Activated CD4-positive, alpha-beta T cell treated with anti-CD3 and anti-CD28 coated beads, Interleukin-2, amount 50 U/mL, for 16 hours (primary cell): ENCODE measurements around the gene ABCA3.
A peak's percentile ranks its signal among the peaks of the same experiment; 100 is the strongest.

Experiments used
- DNase-seq: peaks from one replicate; pipeline ENCODE4 v3.0.0-alpha.2; 2020

ABCA3 gene

DNA sequence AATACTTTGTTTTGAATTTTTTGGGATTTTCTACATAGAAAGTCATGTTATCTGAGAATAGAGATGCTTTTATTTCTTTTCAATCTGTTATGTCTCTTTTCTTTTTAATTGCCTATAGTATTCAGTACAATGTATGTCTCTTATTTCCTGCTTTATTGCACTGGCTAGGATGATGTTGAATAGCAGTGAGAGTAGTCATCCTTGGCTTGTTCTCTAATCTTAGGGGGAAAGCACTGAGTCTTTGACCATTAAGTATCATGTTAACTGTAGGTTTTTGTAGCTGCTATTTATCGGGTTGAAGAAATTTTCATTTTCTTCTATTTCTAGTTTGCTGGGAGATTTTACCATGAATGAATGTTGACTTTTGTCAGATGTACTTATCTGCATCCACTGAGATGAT, 10.0 kb upstream of the ABCA3 start:
- no peak for DNase-seq

GRCh38 chr16:2343211-2343610, 2.7 kb upstream of the ABCA3 start:
- DNase-seq: peak; percentile 41

DNA sequence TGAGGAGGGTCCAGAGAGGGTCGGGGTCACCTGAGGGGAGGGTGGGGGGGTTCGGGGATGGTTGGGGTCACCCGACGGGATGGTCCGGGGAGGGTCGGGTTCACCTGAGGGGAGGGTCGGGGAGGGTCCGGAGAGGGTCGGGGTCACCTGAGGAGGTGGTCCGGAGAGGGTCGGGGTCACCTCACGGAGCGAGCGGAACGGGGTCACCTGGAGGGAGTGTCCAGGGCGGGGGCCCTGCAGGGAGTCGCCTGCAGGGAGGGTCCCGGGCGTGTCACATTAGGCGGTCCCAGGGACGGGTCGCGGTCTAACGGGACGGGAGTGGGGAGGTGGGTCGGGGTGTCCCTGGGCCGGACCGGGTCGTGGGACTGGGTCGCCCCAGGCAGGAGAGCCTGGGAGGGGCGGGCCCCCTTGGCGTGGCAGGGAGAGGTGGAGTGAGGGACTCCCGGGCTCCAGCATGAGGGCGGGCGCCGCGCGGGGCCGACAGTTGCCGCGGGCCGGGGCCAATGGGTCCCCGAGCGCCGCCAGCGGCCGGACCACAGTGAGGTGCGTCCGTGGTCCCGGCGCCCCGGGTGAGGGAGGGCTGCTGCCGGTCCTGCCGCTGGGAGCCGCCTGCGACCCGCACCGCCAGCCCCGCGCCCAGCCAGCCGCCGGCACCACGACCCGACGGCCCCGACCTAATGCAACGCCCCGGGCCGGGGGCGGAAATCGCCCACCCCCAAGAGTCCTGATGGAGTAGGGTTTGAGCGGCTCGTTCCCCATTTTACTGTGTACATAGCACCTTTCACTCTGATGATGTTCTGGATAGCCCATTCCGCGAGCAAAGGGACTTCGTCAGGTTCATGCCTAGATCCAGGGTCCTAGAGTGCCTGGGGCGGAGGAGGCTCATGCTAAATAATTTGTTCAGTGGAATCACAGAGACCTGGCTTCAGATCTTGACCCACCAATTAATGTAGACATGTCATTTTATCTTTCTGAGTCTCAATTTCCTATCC, 1.2 kb upstream of the ABCA3 start:
- no peak for DNase-seq

GRCh38 chr16:2339521-2340484, 725 bp downstream of the ABCA3 start:
- peak; percentile 32 for DNase-seq

DNA sequence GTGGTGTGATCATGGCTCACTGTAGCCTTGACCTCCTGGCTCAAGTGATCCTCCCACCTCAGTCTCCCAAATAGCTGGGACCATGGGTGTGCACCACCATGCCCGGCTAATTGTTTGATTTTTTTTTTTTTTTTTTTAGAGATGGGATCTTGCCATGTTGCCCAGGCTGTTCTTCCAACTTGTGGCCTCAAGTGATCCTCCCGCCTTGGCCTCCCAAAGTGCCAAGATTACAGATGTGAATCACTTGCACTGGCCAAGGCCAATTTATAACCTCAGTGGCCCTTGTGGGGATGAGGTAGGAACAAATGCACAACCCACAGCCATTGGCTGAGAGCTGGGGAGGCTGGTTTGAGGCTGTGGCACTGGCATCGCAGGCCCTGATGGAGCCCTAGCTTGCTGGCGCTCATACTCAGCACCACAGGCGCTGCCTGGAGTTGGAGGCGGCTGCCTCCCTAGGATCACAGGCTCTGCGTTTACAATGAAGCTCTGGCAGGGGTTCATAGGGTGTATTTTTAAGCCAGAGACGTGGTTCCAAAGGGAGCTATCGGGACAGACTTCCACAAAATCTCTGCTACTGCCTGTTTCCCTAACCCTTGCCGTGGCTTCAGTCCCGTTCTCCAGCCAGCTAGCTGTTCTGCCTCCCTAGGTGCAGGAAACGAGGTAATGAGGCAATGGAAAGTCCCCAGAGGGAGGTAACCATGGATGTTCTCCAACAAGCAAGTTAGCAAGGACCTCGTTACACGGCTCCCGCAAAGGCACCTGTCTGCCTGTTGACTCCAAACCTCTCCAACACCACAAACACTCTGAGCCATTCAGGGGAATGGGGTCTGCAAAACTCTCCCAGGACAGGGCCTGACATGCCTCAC, 2.9 kb downstream of the ABCA3 start:
- no peak for DNase-seq

GRCh38 chr16:2335286-2335895, 5.1 kb downstream of the ABCA3 start:
- no peak for DNase-seq

GRCh38 chr16:2333772-2334379, 6.7 kb downstream of the ABCA3 start:
- DNase-seq: no peak

GRCh38 chr16:2333231-2333630, 7.3 kb downstream of the ABCA3 start:
- no peak for DNase-seq

- no peak for DNase-seq
These were observed 8.6 kb downstream of the ABCA3 start for GRCh38 chr16:2331931-2332267.

DNA sequence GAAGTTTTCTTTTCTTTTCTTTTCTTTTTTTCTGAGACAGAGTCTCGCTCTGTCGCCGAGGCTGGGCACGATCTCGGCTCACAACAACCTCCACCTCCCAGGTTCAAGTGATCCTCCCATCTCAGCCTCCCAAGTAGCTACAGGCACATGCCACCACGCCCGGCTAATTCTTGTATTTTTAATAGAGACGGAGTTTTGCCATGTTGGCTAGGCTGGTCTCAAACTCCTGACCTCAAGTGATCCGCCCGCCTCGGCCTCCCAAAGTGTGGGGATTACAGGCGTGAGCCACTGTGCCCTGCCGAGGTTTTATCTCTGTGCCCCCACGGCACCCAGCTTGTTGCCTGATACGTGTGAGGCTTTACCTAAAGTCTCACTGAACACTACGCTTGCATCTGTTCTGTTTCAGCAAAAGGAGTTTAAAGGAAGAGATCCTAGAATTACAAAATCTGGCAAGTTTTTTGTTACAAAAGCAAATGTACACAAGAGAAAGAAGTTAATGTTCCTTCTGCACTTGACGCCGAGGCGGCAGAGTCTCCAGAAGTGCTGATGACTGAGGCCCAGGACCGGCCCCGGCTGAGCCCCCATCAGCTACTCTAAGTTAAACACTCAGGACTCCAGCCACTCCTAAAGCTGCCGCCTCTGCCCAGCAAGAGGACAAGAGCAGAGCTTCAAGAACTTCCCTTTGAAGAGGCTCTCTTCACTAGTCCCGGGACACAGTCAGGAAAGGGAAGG, 9.2 kb downstream of the ABCA3 start:
- no peak for DNase-seq

DNA sequence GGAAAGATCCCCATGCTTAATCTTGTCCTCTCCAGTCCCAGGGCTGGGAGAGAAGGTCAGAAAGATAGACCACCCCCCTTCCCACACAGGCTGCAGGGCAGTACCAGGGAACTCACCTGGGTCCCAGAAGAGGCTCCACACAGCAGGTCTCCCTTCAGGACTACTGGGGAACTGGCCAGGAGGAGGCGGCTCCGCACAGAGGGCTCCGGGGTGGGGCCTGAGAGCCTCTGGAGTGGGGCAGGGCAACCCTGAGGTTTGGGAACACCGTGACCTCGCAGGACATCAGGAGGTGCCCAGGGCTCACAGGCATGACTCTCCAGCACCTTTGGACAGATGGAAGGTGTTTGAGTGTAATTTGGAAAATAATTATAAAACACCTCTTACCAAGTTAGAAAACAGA, 11.0 kb downstream of the ABCA3 start:
- no peak for DNase-seq

- DNase-seq: no peak
These were observed 12.1 kb downstream of the ABCA3 start for GRCh38 chr16:2328428-2328827.

GRCh38 chr16:2326191-2326590, 14.3 kb downstream of the ABCA3 start:
- no peak for DNase-seq

- DNase-seq: no peak
These were observed 14.7 kb downstream of the ABCA3 start for GRCh38 chr16:2325791-2326190.

GRCh38 chr16:2325181-2325580, 15.3 kb downstream of the ABCA3 start:
- no peak for DNase-seq

GRCh38 chr16:2324296-2324859, 16.1 kb downstream of the ABCA3 start:
- no peak for DNase-seq

GRCh38 chr16:2323701-2324100, 16.8 kb downstream of the ABCA3 start:
- DNase-seq: no peak

DNA sequence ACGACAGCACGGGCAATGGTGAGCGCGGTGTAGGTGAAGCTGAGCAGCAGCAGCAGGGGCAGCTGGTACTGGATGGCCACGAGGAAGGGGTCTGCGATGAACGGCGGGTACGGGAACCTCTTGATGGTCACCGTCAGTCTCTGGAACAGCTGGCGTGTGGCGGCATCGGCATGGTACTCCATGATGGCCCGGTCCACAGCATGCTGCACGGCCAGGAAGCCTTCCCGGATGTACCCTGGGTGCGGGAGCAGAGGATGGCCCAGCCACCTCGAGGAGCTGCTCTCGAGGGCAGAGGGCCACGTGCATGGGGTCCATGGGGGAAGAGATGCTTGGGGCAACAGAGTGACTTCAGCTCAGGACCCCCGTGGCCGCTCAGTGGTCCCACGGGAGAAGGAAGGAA, 20.9 kb downstream of the ABCA3 start:
- DNase-seq: no peak

DNA sequence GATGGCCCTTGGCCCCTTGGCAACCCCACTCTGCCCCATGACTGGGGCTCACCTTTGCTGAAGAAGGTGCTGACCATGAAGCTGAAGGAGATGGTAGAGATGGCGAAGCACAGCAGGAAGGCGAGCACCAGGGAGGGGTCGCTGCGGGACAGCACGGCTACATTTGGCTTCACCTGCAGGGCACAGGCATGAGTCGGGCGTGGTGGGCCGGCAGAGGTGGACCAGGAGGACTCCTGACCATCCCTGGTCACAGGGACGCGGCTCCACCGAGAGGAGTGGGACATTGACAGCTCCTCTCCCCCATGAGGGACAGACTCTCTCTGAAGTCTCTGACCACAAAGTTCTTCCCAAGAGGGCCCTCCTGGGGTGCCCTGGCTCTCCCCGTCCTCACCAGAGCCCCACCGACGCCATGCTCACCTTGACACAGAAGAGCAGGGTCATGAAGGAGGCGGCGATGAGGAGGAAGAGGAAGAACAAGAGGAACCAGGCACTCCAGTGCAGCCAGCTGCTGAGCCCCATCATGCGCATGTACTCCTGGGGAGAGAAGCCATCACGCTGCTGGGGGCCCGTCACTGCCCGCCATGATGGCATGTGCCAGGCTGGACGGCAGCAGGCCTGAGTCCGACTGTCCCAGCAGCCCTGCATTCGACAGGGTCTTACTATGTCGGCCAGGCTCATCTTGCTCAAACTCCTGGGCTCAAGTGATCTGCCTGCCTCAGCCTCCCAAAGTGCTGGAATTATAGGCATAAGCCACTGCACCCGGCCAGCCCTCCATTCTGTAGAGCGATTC, 23.1 kb downstream of the ABCA3 start:
- DNase-seq: no peak
